Measurements from ENCODE around the gene ABHD17C. TPM values are rescaled to one million over a fixed set of nuclear protein-coding genes. Genes with fewer than 3 reads are reported as not detected.

Gene ABHD17C
- total and polyA plus RNA-seq, 2 experiments from 2014 or later: 11.3 to 23.8 TPM

DNA sequence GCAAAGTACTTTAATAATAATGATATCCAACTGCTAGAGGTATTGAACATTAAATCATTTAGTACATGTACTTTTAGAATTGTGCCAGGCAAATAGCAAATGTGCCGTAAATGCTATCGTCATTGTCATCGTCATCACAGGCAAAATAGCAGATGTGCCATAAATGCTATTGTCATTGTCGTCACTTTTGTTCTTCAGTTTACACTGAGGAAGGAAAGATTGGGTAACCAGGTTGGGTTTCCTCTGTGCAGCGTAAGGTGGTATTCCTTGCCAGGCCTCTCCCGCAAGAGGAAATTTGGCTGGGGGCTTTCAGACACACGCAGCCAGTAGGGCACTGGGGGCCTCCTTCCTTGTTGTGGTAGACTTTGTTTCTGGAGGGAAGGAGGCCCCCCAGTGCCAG is 26.4 kb downstream of the ABHD17C start:
- no peak overlapping the region for H3K4me2 ChIP-seq
- DNase-seq (ENCODE audit: low spot score): no peak
- H3K36me3 ChIP-seq (ENCODE audit: insufficient read depth): peaks cover 11% of the 10 kb centered on the region
- H3K9me3 Mint-ChIP-seq: peaks cover 17% of the 10 kb centered on the region
- peaks cover 43% of the 10 kb centered on the region for H3K79me2 ChIP-seq (replicated peaks; ENCODE audit: insufficient read depth)
- H3K36me3 Mint-ChIP-seq (ENCODE audit: low read depth): peaks cover 25% of the 10 kb centered on the region
- no peak overlapping the region for H3K27ac ChIP-seq (ENCODE audit: low read depth)
- no peaks in the 10 kb centered on the region for H3F3A ChIP-seq (replicated peaks; ENCODE audit: low read depth)
- H3K27ac Mint-ChIP-seq: no peak overlapping the region
- H2AFZ ChIP-seq: no peak overlapping the region
- no peaks in the 10 kb centered on the region for H3K27me3 Mint-ChIP-seq (ENCODE audit: insufficient read depth, low read depth, poor library complexity)
- no peak for TF ChIP-seq EZH2 (IDR thresholded peaks at IDR 0.05; ENCODE audit: low read depth, unreplicated experiment)
- no peak for TF ChIP-seq ZNF114 (CRISPR knock-in tag; IDR thresholded peaks at IDR 0.05)
- TF ChIP-seq, protein P1, sequence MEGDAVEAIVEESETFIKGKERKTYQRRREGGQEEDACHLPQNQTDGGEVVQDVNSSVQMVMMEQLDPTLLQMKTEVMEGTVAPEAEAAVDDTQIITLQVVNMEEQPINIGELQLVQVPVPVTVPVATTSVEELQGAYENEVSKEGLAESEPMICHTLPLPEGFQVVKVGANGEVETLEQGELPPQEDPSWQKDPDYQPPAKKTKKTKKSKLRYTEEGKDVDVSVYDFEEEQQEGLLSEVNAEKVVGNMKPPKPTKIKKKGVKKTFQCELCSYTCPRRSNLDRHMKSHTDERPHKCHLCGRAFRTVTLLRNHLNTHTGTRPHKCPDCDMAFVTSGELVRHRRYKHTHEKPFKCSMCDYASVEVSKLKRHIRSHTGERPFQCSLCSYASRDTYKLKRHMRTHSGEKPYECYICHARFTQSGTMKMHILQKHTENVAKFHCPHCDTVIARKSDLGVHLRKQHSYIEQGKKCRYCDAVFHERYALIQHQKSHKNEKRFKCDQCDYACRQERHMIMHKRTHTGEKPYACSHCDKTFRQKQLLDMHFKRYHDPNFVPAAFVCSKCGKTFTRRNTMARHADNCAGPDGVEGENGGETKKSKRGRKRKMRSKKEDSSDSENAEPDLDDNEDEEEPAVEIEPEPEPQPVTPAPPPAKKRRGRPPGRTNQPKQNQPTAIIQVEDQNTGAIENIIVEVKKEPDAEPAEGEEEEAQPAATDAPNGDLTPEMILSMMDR (conservative IDR thresholded peaks at IDR 0.05; ENCODE audit: low read depth in 2 of 2): no peak
- TF ChIP-seq, protein P2, sequence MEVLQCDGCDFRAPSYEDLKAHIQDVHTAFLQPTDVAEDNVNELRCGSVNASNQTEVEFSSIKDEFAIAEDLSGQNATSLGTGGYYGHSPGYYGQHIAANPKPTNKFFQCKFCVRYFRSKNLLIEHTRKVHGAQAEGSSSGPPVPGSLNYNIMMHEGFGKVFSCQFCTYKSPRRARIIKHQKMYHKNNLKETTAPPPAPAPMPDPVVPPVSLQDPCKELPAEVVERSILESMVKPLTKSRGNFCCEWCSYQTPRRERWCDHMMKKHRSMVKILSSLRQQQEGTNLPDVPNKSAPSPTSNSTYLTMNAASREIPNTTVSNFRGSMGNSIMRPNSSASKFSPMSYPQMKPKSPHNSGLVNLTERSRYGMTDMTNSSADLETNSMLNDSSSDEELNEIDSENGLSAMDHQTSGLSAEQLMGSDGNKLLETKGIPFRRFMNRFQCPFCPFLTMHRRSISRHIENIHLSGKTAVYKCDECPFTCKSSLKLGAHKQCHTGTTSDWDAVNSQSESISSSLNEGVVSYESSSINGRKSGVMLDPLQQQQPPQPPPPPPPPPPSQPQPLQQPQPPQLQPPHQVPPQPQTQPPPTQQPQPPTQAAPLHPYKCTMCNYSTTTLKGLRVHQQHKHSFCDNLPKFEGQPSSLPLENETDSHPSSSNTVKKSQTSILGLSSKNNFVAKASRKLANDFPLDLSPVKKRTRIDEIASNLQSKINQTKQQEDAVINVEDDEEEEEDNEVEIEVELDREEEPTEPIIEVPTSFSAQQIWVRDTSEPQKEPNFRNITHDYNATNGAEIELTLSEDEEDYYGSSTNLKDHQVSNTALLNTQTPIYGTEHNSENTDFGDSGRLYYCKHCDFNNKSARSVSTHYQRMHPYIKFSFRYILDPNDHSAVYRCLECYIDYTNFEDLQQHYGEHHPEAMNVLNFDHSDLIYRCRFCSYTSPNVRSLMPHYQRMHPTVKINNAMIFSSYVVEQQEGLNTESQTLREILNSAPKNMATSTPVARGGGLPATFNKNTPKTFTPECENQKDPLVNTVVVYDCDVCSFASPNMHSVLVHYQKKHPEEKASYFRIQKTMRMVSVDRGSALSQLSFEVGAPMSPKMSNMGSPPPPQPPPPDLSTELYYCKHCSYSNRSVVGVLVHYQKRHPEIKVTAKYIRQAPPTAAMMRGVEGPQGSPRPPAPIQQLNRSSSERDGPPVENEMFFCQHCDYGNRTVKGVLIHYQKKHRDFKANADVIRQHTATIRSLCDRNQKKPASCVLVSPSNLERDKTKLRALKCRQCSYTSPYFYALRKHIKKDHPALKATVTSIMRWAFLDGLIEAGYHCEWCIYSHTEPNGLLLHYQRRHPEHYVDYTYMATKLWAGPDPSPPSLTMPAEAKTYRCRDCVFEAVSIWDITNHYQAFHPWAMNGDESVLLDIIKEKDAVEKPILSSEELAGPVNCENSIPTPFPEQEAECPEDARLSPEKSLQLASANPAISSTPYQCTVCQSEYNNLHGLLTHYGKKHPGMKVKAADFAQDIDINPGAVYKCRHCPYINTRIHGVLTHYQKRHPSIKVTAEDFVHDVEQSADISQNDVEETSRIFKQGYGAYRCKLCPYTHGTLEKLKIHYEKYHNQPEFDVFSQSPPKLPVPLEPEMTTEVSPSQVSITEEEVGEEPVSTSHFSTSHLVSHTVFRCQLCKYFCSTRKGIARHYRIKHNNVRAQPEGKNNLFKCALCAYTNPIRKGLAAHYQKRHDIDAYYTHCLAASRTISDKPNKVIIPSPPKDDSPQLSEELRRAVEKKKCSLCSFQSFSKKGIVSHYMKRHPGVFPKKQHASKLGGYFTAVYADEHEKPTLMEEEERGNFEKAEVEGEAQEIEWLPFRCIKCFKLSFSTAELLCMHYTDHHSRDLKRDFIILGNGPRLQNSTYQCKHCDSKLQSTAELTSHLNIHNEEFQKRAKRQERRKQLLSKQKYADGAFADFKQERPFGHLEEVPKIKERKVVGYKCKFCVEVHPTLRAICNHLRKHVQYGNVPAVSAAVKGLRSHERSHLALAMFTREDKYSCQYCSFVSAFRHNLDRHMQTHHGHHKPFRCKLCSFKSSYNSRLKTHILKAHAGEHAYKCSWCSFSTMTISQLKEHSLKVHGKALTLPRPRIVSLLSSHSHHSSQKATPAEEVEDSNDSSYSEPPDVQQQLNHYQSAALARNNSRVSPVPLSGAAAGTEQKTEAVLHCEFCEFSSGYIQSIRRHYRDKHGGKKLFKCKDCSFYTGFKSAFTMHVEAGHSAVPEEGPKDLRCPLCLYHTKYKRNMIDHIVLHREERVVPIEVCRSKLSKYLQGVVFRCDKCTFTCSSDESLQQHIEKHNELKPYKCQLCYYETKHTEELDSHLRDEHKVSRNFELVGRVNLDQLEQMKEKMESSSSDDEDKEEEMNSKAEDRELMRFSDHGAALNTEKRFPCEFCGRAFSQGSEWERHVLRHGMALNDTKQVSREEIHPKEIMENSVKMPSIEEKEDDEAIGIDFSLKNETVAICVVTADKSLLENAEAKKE (CRISPR knock-in tag; IDR thresholded peaks at IDR 0.05): no peak
- TF ChIP-seq JUNB (IDR thresholded peaks at IDR 0.05; ENCODE audit: unreplicated experiment): no peak
- TF ChIP-seq, protein P3, sequence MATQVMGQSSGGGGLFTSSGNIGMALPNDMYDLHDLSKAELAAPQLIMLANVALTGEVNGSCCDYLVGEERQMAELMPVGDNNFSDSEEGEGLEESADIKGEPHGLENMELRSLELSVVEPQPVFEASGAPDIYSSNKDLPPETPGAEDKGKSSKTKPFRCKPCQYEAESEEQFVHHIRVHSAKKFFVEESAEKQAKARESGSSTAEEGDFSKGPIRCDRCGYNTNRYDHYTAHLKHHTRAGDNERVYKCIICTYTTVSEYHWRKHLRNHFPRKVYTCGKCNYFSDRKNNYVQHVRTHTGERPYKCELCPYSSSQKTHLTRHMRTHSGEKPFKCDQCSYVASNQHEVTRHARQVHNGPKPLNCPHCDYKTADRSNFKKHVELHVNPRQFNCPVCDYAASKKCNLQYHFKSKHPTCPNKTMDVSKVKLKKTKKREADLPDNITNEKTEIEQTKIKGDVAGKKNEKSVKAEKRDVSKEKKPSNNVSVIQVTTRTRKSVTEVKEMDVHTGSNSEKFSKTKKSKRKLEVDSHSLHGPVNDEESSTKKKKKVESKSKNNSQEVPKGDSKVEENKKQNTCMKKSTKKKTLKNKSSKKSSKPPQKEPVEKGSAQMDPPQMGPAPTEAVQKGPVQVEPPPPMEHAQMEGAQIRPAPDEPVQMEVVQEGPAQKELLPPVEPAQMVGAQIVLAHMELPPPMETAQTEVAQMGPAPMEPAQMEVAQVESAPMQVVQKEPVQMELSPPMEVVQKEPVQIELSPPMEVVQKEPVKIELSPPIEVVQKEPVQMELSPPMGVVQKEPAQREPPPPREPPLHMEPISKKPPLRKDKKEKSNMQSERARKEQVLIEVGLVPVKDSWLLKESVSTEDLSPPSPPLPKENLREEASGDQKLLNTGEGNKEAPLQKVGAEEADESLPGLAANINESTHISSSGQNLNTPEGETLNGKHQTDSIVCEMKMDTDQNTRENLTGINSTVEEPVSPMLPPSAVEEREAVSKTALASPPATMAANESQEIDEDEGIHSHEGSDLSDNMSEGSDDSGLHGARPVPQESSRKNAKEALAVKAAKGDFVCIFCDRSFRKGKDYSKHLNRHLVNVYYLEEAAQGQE (IDR thresholded peaks at IDR 0.05; ENCODE audit: unreplicated experiment): no peak
- TF ChIP-seq, protein P4, sequence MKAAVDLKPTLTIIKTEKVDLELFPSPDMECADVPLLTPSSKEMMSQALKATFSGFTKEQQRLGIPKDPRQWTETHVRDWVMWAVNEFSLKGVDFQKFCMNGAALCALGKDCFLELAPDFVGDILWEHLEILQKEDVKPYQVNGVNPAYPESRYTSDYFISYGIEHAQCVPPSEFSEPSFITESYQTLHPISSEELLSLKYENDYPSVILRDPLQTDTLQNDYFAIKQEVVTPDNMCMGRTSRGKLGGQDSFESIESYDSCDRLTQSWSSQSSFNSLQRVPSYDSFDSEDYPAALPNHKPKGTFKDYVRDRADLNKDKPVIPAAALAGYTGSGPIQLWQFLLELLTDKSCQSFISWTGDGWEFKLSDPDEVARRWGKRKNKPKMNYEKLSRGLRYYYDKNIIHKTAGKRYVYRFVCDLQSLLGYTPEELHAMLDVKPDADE (IDR thresholded peaks at IDR 0.05): no peak
- TF ChIP-seq ZNF331 (CRISPR knock-in tag; IDR thresholded peaks at IDR 0.05; ENCODE audit: low read depth): no peak
- TF ChIP-seq POLR2AphosphoS5 (IDR thresholded peaks at IDR 0.05; ENCODE audit: low read depth): no peak
- H3K4me1 Mint-ChIP-seq: no peaks in the 10 kb centered on the region; the same call in 2 of the 3 replicates
- H3K9me2 ChIP-seq (ENCODE audit: insufficient read depth): no peaks in the 10 kb centered on the region
- ATAC-seq: no peak
- no peak overlapping the region for H3K4me3 ChIP-seq
- 0 out of 2 replicates have a peak, but pooled peaks cover 3% of the 10 kb centered on the region for H4K20me1 ChIP-seq (replicated peaks; ENCODE audit: insufficient read depth)
- H3K27me3 ChIP-seq (ENCODE audit: insufficient read depth): no peaks in the 10 kb centered on the region
- H3K4me1 ChIP-seq (ENCODE audit: insufficient read depth): no peaks in the 10 kb centered on the region; the same call in 1 of the 2 replicates
- no peak overlapping the region for H3K4me3 Mint-ChIP-seq
